ENCODE measurements around the gene SH2D3C.

GRCh38 chr9:127805620-127806019 is 27.2 kb upstream of the SH2D3C start:
- no peak for TF ChIP-seq GATA2 (IDR thresholded peaks at IDR 0.05; ENCODE audit: low read depth, low read length)
- TF ChIP-seq GATA3 (IDR thresholded peaks at IDR 0.05; ENCODE audit: low read depth, low read length): no peak

Measured in SH-SY5Y (cell line).